Measurements from ENCODE around the gene TGFBR2.
"Not testable (repeated sequence)": the region's sequence is repeated elsewhere in the genome, so short reads cannot be mapped to it uniquely, and the experiment has no call there.

The TGFBR2 gene

DNA sequence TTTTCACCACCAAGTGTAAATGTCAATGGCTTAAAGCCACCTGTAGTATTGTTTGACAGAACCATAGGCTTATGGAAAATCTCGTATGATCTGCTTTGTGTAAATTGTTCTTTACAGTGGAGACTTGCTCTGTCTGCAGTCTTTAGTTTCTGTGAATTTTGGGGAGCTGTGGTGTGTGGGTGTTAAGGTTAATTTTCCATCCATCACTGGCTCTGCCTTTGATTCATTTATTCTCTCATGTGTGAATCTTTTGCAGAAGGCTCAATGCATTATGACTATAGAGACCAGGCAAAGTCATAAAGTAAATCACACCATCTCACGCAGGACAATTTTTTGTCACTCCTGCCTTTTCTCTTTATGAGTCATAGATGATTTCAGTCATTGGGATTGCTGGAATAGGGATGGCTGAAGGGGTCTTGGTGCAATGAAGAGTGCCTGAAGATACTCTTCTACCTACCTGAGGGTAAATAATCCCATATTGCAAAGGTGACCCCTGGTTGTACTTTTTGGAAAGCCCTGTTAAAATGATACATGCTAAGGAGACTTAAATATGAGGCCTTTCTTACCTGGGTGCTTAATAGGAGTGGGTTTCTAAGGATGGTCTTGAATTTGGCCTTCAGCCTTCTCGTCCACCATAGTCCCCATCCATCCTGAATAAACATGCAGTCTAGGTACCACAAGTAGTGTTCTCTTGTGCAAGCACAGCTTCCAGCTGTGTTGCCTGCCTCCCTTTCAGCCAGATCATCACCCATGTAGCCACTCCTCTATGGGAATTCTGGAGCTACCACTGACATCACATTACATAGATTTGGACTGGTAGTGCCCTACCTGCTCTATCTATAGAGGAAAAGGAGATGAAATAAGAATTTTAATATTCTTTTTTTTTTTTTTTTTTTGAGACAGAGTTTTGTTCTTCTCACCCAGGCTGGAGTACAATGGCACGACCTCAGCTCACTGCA is 14.3 kb downstream of the TGFBR2 start:
- DNase-seq, result peak in 1 of 2 donors; percentile 56

DNA sequence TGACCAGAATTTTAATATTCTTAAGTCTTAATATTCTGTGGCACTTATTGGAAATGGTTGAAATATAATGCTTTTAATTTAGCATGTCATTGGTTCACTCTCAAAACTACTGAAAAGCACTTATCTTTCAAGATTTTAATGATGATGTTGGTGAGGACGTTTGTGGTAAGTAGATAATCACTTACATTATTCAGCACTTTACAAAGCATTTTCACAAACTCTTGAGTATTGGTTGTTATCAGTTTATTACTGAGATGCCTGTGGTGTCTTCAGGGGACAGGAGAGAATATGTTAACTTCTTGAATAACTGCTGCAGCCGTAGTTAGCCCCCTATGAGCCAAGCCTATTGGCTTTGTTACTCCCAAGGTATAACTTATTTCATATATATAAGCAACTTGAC is 15.2 kb downstream of the TGFBR2 start:
- DNase-seq, result no peak

DNA sequence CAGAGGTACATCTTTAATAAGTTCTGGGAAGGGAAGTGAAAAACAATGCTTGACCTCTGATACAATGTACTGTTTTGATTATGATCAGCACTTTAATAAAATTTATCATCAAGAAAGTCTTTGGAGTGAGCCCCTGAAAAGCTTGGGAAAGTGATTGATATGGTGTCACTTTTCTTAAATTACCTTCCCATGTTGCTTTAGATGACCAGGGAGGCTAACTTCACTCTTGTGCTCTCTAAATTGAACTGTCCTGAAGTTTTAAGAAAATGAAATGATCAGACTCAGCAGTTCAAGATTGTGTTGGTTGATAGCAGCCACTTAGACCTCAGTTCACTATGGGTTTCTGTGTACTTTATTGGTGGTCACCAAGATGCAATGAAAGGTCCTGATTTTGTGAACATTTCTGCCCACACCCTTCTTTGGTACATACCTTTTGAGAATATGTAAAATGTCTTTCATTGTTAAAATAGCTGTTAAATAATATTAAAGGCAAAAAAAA is 15.7 kb downstream of the TGFBR2 start:
- no peak for DNase-seq

DNA sequence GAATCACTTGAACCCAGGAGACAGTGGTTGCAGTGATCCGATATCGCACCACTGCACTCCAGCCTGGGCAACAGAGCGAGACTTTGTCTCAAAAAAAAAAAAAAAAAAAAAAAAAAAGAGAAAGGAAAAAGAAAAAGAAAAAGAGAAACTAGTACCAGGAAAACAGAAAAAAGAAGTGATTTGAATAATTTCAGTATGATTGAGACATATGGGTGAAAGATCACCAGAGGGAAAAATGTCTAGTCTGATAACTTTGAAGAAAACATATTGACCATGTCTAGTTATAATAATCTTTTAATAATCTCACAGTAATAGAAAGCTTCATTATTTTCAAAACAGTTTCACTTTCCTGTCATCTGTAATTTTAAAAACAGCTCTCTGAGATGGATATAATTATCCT is 16.4 kb downstream of the TGFBR2 start:
- DNase-seq, result no peak

DNA sequence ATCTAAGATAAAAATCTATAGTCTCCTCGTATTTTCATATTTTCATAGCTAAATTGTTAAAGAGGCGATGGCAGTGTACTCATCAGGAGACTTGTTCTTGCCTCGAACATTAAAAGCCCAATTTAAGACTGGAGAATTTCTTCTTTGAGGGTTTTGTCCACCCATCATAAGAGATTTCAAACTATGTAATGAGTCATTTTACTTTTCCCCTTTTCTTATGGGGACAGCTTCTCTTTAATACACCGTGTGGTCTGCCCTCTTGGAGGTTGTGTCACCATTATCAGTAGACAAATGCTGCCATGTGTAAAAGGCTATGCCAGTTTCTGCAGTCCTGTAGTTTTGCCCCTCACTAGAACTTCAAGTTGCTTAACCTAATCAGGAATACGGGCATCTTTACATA is 16.9 kb downstream of the TGFBR2 start:
- DNase-seq, result no peak

DNA sequence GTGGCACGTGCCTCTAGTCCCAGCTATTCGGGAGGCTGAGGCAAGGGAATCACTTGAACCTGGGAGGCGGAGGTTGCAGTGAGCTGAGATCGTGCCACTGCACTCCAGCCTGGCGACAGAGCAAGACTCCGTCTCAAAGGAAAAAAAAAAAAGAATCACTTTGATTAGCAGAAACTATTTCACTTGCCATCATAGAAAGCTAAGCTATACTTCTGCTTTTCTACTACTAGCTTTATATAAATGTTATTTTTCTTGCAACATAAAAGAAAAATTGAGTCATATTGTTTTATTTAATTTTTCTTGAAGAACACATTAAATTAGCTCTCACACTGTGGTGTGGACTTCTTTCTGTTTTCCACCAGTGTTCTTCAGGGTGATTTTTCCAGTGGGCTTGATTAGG is 18.1 kb downstream of the TGFBR2 start:
- DNase-seq, result not testable (repeated sequence)

DNA sequence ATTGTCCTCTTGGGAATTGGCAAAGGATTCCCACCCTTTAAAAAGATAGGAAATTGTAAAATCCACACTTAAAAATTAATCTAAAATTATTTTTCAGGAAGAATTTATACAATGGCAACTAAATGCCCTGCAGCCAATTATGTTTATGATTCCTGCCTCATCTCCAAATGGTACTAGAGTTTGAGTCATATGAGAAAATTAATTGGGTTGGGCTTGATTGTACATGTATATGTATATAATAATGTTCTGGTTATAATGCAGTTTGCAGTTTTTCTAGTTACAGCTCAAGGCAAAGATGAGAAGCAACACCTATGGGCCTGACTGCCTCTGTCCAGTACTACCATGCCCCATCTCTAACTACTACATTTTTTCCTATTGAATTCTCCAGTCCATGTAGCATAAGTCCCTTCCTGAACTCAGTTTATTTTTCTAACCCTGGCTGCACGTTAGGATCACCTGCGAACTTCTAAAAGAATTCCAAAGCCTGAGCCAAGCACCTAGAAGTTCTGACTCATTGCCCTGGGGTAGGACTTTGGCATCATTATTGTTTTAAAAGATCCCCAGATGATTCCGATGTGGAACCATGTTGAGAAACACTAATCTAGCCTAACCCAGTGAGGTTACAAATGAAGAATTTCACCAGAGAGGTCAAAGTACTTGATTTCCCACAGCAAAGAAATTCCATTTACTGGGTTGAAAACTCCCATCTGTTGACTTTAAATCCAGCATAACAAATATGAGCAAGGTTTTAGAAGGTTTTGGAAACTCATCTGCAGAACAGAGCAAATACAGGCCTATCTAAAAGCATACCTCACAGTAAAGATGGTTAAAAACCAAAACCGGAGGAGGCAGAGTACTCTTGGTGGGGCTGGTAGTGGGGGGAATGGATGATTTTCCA is 19.4 kb downstream of the TGFBR2 start:
- no peak for DNase-seq

DNA sequence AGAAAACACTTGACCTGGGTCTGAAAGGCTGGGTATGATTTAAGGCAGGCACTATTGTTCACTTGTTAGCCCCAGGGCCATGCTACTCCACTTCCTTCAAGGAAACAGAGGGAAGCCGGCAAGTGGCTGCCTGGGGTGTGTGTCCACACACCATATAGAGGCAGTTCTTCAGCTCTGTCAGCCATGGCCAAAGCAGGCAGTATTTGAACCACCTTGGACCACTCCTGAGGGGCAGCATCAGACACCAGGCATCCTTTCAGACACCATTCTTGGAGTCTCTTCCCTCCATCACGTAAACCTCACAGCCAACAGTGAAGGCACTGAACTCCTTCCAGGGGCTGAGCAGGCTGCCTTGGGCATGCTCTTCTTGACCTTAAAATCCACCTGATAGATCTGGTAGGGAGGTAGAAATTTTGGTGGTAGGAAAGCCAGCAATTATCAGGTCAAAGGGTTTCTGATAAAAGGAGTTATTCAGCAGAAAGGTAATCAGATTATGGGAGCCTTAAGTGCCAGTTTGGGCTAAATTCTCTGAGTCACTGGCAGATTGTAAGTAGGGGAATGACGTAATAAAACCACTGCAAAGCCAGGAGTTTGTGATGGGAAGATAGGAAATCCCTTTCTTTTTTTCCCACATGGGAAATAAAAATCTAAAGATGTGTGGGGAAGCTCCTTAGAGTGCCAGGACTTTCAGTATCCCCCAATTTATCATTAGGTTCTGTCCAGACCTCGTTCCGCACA is 20.2 kb downstream of the TGFBR2 start:
- DNase-seq, result no peak

DNA sequence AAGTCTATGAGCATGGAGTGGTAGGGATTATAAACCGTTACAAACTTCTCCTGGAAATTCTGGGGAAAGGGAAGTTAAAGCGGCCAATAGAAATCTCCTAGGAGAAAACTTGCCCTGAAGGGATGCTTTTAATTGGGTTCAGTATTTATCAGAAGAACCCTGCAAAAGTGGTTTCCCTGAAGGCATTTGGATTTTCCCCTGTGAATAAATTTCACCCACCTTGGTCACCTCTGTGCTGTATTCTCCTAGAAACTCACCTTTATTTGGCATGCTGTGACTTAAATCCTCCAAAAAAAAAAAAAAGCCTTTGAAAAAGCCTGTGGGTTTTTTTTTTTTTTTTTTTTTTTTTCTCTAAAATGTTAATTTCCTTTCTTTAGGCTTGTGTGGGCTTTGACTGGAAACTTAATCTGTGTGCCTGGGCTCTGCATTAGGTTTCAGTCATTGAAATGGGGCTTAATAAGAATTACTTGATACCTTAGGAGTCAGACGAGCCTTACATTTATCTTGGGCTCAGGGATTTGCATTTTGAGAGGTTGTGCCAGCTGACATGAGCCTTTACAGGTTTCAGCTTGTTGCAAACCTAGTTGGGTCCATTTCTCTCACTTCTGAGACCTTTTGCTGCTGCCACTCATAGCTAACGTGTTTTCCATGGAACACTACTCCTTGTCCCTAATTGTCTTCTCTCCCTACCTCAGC is 22.0 kb downstream of the TGFBR2 start:
- DNase-seq, result no peak

DNA sequence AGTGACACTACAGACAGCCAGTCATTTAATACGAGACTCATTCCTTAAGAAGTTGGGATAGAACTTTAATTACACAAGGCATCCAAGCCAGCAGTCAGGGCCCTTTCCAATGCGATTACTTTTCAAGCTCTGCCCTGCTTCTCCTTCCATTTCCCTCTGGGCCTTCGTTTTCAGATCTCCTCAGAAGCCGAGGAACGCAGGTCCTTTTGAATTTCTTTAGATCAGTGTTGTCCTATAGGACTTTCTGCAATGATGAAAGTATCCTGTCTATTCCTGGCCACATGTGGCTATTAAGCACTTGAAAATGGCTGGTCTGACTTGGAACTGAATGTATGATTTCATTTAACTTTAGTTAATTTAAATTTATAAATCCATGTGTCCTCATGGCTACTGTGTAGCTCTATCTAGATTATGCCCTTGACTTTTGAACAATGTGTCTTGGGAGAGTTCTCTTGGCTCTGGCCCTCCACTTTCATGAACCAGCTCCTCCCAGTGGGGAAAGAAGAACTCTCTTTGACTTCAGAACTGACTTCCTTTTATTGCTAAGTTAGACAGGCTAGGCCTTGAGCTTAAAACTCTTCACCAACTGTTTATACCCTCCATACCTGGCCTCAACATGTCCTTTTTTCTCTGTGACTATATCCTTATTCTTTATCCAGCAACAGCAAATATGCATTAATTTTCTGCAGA is 22.6 kb downstream of the TGFBR2 start:
- DNase-seq, result no peak

DNA sequence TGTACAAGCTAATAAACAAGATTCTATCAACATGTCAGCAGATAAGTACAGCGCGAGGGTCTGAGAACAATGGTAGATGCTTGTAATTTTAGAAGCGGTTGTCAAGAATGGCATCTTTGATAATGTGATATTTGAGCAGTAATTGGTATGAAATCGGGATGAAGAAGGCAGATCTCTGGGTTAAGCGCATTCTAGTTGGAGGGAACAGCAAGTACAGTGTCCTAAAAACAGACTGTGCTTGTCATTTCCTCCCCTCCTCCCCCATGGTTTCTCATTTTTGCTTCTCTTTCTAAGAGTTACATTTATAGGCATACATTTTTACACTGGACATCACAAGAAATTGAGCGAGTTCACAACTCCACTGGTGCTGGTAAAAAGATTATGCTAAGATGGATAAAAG is 23.3 kb downstream of the TGFBR2 start:
- DNase-seq, result no peak

DNA sequence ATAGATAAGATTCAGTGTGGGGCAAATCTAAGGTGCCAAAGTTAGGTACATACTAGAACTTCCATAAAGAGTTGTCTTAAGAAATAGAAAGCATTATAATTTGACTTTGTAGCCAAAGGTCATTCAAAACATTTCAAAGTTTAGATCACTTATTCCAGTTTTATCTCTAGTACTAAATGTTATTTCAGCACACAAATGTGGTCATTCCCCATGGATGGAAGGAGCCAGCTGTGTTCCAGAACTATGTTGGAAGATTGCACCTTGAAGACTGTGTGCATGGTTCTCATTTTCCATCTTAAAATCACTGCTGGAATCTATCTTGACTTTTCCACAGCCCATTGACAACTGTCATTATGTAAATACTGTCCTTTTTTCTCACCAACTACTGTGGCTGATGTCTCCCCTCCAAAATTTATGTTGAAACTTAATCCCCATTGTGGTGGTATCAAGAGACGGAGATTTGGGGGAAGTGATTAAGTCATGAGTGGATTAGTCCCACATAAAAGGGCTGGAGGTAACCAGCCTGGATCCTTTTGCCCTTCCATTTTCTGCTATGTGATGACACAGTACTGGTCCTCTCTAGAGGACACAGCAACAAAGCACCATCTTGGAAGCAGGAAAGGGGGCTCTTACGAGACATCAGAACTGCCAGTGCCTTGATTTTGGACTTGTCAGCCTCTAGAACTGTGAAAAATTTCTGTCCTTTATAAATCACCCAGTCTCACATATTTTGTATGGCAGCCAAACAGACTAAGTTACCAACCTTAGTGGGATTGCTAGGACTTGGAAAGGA is 24.0 kb downstream of the TGFBR2 start:
- no peak for DNase-seq

DNA sequence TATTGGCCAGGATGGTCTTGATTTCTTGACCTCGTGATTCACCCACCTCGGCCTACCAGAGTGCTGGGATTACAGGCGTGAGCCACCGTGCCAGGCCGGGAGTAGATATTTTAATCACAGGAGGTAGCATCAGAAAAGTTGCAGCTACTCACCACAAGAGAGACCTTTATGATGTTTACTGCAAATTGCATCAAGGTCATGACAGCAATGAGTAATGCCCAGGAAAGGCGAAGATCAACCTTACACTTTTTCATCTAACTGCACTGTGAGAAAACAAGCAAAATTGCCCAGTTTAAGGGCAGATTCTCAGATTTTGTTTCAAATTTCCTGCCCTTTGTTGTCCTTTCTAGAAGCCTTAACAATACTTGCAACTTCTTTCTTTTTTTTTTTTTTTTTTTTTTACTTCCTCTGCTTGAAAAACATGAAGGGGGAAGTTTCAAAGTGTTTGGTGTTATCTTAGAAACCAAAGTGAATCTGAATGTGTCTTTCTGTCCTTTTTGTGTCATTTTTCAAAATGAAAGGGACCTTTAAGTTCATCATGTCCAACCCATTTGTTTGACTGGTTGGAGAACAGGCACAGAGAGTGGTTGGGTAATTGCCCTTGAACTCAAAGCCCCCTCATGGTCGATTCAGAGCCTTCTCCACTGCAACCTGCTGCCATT is 25.0 kb downstream of the TGFBR2 start:
- peak; percentile 43 to 48 for DNase-seq

DNA sequence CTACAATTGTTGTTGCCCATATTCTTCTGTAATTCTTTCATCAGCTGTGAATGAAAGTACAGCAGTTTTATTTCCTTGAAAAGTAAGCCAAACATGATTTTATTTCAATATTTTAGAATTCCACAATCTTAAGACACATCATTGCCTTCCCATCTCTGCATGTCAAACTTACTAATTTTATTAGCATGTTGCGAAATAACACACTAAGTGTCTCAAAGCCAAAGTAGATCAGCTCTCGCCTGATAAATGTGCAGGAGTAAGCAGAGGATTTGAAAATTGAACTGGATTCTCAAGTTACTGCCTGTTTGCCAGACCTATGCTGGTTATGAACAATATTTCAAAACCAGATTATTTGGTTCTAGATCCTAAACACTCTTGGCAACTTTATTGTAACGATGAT is 25.7 kb downstream of the TGFBR2 start:
- DNase-seq, result no peak

DNA sequence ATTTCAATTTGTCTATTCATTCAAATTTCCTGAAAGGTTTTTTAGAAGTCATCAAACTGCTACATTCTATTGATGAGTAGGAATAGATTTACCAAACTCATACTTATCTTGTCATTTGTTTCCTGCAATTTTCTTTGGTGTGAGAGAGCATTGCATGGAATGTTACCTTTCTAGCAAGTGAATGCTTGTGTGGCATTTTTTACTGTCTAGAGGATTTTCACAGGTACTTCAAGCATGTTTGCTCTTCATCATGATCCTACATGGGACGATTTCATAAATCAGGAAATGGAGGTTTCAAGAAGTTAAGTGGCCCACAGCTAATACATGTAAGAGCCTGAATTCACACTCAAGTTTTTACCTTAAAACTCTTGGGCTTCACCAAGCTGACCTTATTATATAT is 26.1 kb downstream of the TGFBR2 start:
- DNase-seq, result no peak

DNA sequence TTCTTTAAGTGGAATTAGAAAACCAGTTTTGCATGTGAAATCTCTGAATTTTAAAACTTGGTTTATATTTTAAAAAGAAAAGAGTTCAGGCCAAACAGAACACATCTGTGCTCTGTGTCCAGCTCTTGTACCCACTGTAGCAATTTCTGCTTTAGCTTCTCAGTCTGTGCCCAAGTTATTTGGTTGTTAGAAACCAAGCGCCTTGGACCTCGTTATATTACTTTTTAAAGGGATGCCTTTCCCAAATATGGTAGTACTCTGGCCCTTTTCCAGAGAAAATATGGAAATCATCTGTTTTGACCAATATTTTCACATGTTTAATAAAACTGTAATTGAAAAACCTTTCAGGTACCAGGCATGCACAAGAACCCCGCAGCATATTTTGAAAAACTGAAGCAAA is 27.3 kb downstream of the TGFBR2 start:
- DNase-seq, result no peak

DNA sequence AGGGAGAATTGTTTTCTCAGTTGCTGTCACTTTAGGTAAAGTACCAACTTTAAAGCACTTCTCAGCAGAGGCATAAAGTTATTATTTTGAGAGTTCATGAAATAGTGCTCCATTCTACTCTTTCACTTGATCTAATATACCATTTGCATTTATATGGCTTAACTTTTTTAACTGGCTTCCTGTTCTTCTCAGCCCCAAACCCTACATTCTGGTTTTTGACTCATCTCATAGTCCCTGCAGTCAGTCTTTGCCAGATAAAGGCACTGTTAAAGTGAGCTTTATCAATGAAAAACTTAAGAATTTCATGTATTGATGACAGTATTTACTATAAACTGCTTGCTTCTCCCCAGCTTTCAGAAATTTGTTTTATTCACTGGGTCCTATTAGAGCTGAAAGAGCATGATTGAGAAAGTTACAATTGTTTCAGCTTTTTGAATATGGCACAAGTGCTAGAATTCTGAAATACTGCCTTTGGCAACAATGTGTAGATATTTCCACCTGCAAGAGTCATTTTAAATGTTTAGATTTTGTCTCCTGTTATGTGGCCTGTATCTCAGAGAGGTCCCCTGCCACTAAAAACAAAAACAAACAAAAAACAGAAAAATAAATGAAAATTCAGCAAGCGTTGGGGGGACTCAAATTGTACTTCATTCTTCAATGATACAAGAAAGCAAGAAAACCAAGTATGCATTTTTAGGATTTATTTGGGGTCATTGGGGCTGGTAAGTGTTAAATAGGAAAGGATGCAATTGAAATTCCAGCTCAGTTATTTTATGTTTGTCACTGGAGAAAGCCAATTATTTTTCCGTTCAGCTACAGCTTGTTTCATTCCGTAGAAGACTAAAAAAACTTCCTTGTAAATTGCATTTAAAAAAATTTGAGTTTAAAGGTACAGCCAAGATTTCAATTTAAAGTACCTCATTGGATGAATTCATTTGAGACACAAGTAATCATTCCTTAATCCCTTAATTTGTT is 28.6 kb downstream of the TGFBR2 start:
- no peak for DNase-seq

DNA sequence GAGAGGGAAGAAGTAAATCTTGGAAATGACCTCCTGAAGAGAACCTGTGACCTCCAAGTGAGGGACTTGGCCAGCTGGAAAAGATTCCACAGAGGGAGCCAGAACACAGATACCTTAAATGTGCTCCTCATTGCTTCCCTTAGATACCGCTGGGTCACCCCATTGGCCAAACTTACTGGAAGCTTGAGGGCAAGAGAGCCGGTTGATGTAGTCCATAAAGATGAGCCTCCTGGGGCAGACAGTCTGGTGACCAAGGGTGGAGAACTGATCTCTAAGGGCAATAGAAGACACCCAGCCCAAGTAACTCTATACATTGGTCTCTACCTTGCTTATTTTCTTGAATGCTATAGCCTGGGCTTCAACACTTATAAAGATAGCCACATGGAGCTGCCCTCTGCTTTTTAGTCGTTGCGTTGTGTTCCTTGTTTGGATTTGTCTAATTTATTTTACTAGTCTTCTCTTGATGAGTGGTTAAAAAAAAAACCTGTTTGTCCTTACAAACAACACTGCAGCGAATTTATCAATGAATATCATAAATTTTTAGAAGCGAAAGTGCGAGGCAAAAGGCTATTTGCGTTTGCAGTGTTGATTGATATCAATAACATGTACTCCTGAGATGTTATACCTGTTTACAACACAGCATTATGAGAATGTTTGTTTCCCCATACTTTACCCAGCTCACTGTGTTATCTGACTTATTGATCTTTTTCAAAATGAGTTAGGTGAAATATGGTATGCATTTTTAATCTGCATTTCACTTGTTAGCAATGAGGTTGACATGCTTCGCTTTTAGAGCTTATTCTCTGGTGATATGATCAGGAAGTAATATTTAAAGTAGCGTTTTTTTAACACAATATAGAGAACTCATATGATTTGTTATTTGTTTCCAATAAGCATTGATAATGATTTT is 31.2 kb downstream of the TGFBR2 start:
- DNase-seq, result no peak
